ENCODE results near the gene PROM1.

PROM1 gene

DNA sequence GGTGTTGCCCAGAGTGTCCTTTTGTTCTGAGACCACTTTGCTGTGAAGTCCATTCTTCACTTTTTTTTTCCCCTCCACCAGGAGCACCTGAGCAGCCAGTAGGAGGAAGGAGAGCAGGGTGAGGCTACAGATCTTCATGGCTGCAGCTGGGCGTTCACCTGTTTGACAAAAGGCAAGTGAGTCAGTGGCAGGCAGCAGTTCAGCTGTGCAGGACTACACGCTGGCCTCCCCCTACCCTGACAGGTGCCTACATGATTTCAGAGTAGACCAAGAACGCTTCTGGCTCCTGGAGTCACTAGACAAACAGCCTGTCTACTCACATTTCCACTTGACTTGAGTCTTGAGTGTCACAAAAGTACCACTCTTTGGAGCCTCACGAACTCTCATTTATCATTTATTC lies 147.3 kb downstream of the PROM1 start:
- Histone ChIP-seq H3K4me1 (ENCODE audit: insufficient read depth, low read length) (peaks cover 9% of the 10 kb centered on the region; the same call in 1 of the 2 replicates), H3K27ac (ENCODE audit: low read depth, low read length) (no peak overlapping the region), H3K4me3 (ENCODE audit: low read length) (no peak overlapping the region), H3K27me3 (ENCODE audit: insufficient read depth, low read length) (no peaks in the 10 kb centered on the region), H3K9me3 (ENCODE audit: insufficient read depth, low read depth, low read length) (no peaks in the 10 kb centered on the region), H3K36me3 (ENCODE audit: insufficient read depth, low read length) (no peaks in the 10 kb centered on the region), H3K9ac (ENCODE audit: low read depth, low read length) (no peak overlapping the region)
- WGBS: 93% methylated on average over 4 of the region's 4 CpGs

DNA sequence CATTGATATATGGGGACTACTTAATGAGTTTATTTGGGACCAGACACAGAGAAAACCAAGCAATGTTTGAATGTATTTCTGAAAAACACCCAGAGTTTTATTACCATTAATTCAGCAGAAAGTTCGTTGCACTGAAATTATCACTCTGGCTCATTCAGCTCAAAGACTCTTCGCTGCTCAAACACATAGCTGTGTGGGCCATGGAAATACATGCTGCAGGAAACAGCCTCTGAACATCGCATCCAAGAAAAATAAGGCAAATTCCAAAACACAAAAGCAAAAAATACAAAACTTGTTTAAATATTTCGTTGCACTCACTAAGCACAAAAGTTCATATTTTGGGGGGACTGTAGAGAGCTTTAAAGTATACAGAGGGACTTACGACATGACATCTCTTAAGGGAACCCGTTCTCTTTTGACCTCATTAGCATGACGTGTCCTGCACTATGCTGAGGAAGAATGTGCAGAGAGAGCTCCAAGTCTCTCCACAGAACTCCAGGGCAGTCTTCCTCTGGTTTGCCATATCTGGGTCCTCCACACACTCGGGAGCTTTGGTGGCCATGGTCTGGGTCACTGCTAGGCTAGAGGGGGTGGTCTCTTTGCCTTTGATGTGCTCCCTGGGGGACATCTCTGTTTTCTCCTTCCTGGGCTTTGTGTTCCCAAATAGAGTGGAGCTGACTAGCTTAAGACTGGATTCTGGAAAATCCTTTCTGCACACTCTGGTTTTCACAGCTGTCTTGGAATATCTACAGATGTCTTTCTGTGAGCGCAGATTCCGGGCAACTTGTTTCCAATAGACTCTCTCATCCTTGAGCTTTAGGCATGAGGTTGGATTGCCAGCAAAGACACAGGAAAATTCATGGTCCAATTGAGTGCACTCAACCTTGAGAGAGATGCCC lies 148.1 kb downstream of the PROM1 start:
- Histone ChIP-seq H3K4me1 (ENCODE audit: insufficient read depth, low read length) (peaks cover 9% of the 10 kb centered on the region; the same call in 1 of the 2 replicates), H3K36me3 (ENCODE audit: insufficient read depth, low read length) (no peaks in the 10 kb centered on the region), H3K27me3 (ENCODE audit: insufficient read depth, low read length) (no peaks in the 10 kb centered on the region), H3K4me3 (ENCODE audit: low read length) (no peak overlapping the region), H3K27ac (ENCODE audit: low read depth, low read length) (no peak overlapping the region), H3K9ac (ENCODE audit: low read depth, low read length) (no peak overlapping the region), H3K9me3 (ENCODE audit: insufficient read depth, low read depth, low read length) (no peaks in the 10 kb centered on the region)
- whole genome bisulfite sequencing: 94% methylated on average over 10 of the region's 10 CpGs

DNA sequence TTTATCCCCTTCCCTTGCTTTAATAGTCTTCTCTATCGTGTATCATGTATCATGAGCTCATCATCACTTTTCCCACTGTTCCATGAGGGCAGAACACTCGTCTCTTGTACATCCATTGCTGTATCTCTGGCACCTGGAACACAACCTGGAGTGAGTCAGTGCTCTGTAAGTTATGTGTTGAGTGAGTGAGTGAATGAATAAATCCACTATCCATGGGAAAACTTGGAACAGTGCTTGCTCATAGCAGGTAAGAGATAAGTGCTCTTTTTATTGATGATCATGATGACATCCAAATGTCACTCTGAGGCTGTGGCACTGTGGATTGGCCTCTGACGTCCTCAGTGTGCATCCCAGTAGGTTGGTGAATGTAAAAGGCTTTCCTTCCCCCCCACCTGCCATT lies 149.6 kb downstream of the PROM1 start:
- Histone ChIP-seq H3K4me1 (ENCODE audit: insufficient read depth, low read length) (peaks cover 9% of the 10 kb centered on the region; the same call in 1 of the 2 replicates), H3K4me3 (ENCODE audit: low read length) (no peak overlapping the region), H3K27me3 (ENCODE audit: insufficient read depth, low read length) (no peaks in the 10 kb centered on the region), H3K27ac (ENCODE audit: low read depth, low read length) (no peak overlapping the region), H3K36me3 (ENCODE audit: insufficient read depth, low read length) (no peaks in the 10 kb centered on the region), H3K9me3 (ENCODE audit: insufficient read depth, low read depth, low read length) (no peaks in the 10 kb centered on the region), H3K9ac (ENCODE audit: low read depth, low read length) (no peak overlapping the region)
- 85% methylated on average over 3 of the region's 3 CpGs for WGBS

DNA sequence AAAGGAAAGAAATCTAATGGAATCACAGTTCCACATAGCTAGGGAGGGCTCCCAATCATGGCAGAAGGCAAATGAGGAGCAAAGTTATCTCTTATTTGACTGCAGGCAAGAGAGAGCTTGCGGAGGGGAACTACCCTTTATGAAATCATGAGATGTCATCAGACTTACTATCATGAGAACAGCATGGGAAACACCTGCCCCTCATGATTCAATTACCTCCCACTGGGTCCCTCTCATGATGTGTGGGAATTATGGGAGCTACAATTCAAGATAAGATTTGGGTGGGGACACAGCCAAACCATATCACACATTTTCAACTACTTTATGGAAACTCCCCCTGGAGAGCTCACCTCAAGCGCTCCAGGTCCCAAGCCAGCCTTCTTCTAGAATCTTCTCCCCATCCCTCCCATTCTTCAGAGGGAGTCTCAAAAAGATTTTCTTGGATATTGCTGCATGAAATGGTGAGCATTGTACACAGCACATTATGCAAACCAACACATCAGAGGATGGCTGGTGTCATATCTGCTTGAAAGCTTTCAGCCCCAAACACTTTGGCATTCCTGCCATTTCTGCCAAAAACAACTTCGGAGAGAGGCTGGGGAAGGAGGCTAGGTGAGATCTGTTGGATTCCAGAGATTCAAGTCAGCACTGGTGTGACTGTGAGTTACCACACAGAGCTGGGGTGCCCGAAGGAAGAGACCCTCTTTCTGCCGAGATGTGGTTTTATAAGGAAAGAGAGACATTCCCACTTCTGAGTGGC lies 152.2 kb downstream of the PROM1 start:
- Histone ChIP-seq H3K36me3 (ENCODE audit: insufficient read depth, low read length) (no peaks in the 10 kb centered on the region), H3K9me3 (ENCODE audit: insufficient read depth, low read depth, low read length) (no peaks in the 10 kb centered on the region), H3K9ac (ENCODE audit: low read depth, low read length) (no peak overlapping the region), H3K27me3 (ENCODE audit: insufficient read depth, low read length) (no peaks in the 10 kb centered on the region), H3K27ac (ENCODE audit: low read depth, low read length) (no peak overlapping the region), H3K4me1 (ENCODE audit: insufficient read depth, low read length) (no peaks in the 10 kb centered on the region), H3K4me3 (ENCODE audit: low read length) (no peak overlapping the region)
- WGBS: 97% methylated on average over 5 of the region's 5 CpGs

DNA sequence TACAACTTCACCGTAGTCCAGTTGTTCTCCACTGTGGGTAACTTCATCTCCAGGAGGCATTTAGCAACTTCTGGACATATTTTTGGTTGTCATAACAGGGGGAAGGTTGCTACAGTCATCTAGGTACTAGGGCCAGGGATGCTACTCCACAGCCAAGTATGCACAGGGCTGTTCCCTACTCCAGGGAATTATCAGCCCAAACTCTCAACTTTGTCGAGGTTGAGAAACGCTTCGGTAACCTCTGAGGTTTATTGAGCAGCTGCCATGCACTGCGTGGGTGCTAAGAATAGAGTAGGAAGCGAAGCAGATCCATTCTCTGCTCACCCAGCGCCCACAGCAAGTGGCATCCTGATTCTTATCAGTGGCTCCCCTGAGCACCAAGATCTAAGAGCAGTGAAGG lies 153.5 kb downstream of the PROM1 start:
- H3K4me1 ChIP-seq (ENCODE audit: insufficient read depth, low read length): no peaks in the 10 kb centered on the region
- 91% methylated on average over 7 of the region's 7 CpGs for WGBS
- no peaks in the 10 kb centered on the region for H3K36me3 ChIP-seq (ENCODE audit: insufficient read depth, low read length)
- no peaks in the 10 kb centered on the region for H3K27me3 ChIP-seq (ENCODE audit: insufficient read depth, low read length)
- no peaks in the 10 kb centered on the region for H3K9me3 ChIP-seq (ENCODE audit: insufficient read depth, low read depth, low read length)
- no peak overlapping the region for H3K4me3 ChIP-seq (ENCODE audit: low read length)
- H3K9ac ChIP-seq (ENCODE audit: low read depth, low read length): no peak overlapping the region
- no peak overlapping the region for H3K27ac ChIP-seq (ENCODE audit: low read depth, low read length)

DNA sequence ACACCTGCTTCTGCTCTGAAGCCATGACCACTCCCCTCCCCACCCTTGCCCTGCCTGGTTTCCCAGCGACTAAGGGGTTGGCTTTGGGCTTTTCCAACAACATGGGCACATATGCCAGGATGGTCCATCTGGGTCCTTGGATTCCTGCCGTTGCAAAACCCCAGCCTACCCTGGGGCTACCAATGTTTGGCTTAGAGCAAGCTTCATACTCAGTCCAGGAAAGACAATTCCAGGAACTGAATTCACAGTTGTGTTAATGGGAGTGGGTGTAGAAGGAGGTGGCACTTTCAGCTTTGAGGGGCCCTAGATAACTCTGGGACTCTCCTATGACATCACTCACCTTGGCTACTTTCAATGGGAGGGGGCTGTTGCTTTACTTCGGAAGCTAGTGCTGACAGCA lies 154.3 kb downstream of the PROM1 start:
- Histone ChIP-seq H3K4me3 (ENCODE audit: low read length) (no peak overlapping the region), H3K4me1 (ENCODE audit: insufficient read depth, low read length) (no peaks in the 10 kb centered on the region), H3K36me3 (ENCODE audit: insufficient read depth, low read length) (no peaks in the 10 kb centered on the region), H3K9me3 (ENCODE audit: insufficient read depth, low read depth, low read length) (no peaks in the 10 kb centered on the region), H3K9ac (ENCODE audit: low read depth, low read length) (no peak overlapping the region), H3K27ac (ENCODE audit: low read depth, low read length) (no peak overlapping the region), H3K27me3 (ENCODE audit: insufficient read depth, low read length) (no peaks in the 10 kb centered on the region)
- WGBS: 91% methylated on average over 3 of the region's 3 CpGs

DNA sequence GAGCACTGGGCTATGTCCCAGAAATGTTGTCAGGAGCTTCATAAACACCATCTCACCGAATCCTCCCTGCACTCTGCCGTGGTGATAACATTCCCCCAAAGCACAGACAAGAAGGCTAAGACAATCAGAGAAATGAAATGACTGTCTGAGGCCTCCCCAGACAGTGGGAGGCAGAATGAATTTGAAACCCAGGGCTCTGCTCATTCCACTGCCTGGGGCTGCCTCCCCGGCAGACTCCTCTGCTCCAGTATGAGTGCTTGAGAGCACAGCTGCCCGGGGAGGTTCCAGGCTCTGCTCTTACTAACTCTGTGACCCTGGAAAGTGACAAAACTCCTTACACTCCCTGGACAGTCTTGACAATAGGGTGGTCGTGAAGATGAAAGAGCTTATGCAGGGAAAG lies 154.9 kb downstream of the PROM1 start:
- Histone ChIP-seq H3K27me3 (ENCODE audit: insufficient read depth, low read length) (no peaks in the 10 kb centered on the region), H3K27ac (ENCODE audit: low read depth, low read length) (no peak overlapping the region), H3K36me3 (ENCODE audit: insufficient read depth, low read length) (no peaks in the 10 kb centered on the region), H3K9ac (ENCODE audit: low read depth, low read length) (no peak overlapping the region), H3K9me3 (ENCODE audit: insufficient read depth, low read depth, low read length) (no peaks in the 10 kb centered on the region), H3K4me3 (ENCODE audit: low read length) (no peak overlapping the region), H3K4me1 (ENCODE audit: insufficient read depth, low read length) (no peaks in the 10 kb centered on the region)
- WGBS: 87% methylated on average over 5 of the region's 5 CpGs

DNA sequence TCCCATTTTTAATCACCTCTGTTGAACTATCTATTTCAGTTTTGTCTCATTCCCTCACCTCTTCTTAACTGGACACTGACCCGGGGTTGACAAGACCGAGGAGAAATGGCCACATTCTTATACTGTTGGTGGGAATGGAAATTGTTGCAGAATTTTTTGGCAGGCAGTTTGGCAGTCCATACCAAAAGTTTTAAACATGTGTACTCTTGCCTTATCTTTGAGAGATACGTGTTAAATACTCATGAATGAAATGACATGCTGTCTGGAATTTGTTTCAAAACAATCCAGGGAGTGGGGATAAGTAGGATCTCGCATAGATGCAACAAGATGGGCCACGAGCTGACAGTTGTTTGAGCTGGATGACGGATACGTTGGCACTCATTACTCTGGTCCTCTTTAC lies 157.3 kb downstream of the PROM1 start:
- WGBS: 89% methylated on average over 7 of the region's 7 CpGs
- Histone ChIP-seq H3K4me1 (ENCODE audit: insufficient read depth, low read length) (no peaks in the 10 kb centered on the region), H3K36me3 (ENCODE audit: insufficient read depth, low read length) (no peaks in the 10 kb centered on the region), H3K9me3 (ENCODE audit: insufficient read depth, low read depth, low read length) (no peaks in the 10 kb centered on the region), H3K27me3 (ENCODE audit: insufficient read depth, low read length) (no peaks in the 10 kb centered on the region), H3K27ac (ENCODE audit: low read depth, low read length) (no peak overlapping the region), H3K9ac (ENCODE audit: low read depth, low read length) (no peak overlapping the region), H3K4me3 (ENCODE audit: low read length) (no peak overlapping the region)

DNA sequence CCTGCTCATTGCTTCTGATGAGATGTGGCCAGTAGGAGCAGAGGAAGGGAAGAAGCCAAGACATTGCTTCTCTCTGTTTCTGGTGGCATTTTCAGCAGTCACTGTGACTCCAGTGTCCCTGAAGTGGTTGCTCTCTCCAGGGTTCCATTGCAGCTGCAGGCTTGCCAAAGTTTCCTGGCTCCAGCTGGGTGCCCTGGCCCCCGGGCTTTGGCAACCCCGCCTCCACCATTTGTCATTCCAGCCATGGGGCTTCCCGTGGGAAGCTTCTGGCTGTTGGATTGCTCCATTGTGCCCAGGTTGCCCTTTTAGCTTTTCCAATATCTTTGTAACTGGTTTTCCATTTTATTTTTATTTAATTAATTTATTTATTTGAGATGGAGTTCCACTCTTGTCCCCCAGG lies 158.0 kb downstream of the PROM1 start:
- no peak overlapping the region for H3K9ac ChIP-seq (ENCODE audit: low read depth, low read length)
- no peaks in the 10 kb centered on the region for H3K9me3 ChIP-seq (ENCODE audit: insufficient read depth, low read depth, low read length)
- no peak overlapping the region for H3K27ac ChIP-seq (ENCODE audit: low read depth, low read length)
- WGBS: 79% methylated on average over 3 of the region's 3 CpGs
- no peaks in the 10 kb centered on the region for H3K4me1 ChIP-seq (ENCODE audit: insufficient read depth, low read length)
- H3K27me3 ChIP-seq (ENCODE audit: insufficient read depth, low read length): no peaks in the 10 kb centered on the region
- no peaks in the 10 kb centered on the region for H3K36me3 ChIP-seq (ENCODE audit: insufficient read depth, low read length)
- no peak overlapping the region for H3K4me3 ChIP-seq (ENCODE audit: low read length)

DNA sequence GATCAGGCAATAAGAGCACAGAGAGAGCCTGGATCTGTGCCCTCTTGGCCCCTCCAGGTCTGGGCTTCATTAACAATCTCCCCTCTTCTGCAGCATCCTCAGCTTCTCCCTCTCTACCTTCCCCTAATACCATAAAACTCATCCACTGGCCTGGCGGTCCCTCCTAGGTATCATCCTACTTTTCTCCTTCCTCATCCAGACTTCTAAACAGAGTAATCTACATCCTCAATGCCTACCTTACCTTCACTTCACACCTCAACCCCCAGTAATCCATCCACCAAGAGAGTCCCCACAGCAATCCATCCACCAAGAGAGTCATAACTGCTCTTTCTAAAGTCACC lies 162.3 kb downstream of the PROM1 start:
- H3K27ac ChIP-seq (ENCODE audit: low read depth, low read length): no peak overlapping the region

DNA sequence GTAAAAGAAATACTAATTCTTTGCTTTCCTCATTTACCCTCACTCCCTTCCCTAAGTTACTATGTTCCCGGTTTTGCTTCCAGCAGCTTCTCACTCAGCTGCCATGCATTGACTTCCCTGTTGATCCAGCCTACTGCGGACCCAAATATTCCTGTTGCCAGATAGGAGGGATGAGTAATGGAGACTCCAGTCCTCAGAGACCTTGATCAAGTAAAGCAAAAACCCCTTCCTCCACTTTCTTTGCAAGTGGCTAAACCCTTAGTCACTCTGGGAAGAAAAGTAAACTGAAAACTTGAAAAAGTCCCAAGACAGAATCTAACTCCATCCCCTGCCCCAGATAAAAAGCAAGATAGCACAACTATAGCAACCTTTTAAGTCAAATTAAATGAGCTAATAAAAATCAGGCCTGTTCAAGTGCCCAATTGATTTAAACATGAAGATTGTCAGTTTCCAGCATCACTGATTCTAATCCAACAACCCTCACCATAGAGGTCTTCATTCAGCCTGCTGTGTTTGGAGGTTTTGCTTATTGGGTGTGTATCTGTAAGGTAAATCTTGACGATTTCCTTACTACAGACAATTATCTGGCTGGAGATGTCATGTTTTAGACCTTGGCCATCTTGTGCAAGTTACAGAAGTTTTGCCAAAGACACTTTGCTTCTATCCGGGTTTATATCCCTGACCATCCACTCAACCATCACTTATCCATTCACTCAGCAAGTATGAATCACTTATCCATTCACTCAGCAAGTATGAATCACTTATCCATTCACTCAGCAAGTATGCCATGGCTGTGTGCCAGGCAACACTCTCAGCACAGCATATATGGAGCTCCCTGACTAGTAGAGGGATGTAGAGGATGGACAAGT lies 162.9 kb downstream of the PROM1 start:
- Histone ChIP-seq H3K36me3 (ENCODE audit: insufficient read depth, low read length) (no peaks in the 10 kb centered on the region), H3K9ac (ENCODE audit: low read depth, low read length) (no peak overlapping the region), H3K27me3 (ENCODE audit: insufficient read depth, low read length) (no peaks in the 10 kb centered on the region), H3K9me3 (ENCODE audit: insufficient read depth, low read depth, low read length) (0 out of 2 replicates have a peak, but pooled peaks cover 4% of the 10 kb centered on the region), H3K4me1 (ENCODE audit: insufficient read depth, low read length) (no peaks in the 10 kb centered on the region), H3K4me3 (ENCODE audit: low read length) (no peak overlapping the region), H3K27ac (ENCODE audit: low read depth, low read length) (no peak overlapping the region)
- WGBS: 83% methylated on average over 3 of the region's 4 CpGs

More for the DNA sequence above, 162.3 kb downstream of the PROM1 start:
- Histone ChIP-seq H3K9me3 (ENCODE audit: insufficient read depth, low read depth, low read length) (0 out of 2 replicates have a peak, but pooled peaks cover 3% of the 10 kb centered on the region), H3K27me3 (ENCODE audit: insufficient read depth, low read length) (no peaks in the 10 kb centered on the region), H3K9ac (ENCODE audit: low read depth, low read length) (no peak overlapping the region), H3K36me3 (ENCODE audit: insufficient read depth, low read length) (no peaks in the 10 kb centered on the region), H3K4me1 (ENCODE audit: insufficient read depth, low read length) (no peaks in the 10 kb centered on the region), H3K4me3 (ENCODE audit: low read length) (no peak overlapping the region)
- 86% methylated on average over 1 of the region's 1 CpG for WGBS

All from HUES64 (cell line).